NCI-H524 treated with DMSO at 0.1 percent for 48 hours (cell line): ENCODE data around the gene HNRNPA0.
A peak's percentile ranks its signal among the peaks of the same experiment; 100 is the strongest.
"Not testable (repeated sequence)": the region's sequence is repeated elsewhere in the genome, so short reads cannot be mapped to it uniquely, and the experiment has no call there.

Experiments used
- DNase-seq: peaks from one replicate; lab custom pipeline; 2025; lab: John Stamatoyannopoulos, UW

HNRNPA0 gene

DNA sequence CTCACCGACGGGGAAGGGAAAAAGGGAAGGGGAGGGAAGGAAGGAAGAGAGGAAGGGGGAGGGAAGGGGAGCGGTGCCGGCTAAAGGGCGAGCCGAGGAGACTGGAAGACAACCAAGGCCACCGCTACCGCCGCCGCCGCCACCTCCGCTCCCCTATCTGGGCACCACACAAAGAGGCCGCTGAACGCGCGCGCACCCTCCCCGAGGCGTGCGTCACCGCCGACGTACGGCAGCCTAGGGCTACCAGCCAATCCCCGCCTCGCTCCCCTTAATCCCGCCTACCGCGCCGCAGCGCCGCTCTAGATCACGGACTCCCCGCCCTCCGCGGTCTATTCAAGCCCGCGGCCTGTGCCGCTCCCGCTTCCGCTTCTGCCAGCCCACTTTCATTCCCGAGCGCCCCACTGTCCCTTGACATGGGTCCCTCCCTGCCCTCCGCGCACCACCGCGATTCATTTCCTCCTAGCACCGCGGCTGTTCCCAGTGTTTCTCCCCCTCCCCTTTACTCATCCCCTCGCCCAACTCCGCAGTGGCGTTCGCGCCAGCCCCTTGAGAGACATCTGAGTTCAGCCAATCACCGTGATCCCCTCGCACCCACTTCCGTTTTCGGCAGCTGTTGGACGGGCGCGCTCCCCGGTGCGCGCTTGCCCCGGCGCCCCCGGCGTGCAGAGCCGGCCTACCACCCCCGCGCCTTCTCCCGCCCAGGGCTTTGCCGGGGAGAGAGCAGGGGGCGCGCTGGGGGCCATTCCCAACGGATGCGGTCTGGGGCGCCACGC lies at the start of gene HNRNPA0:
TSS of gene HNRNPA0 (minus strand) at position 176 of the 773 bp plus-strand sequence. CDS start 297 bp downstream, outside the sequence.
- peak; percentile 73 for DNase-seq

DNA sequence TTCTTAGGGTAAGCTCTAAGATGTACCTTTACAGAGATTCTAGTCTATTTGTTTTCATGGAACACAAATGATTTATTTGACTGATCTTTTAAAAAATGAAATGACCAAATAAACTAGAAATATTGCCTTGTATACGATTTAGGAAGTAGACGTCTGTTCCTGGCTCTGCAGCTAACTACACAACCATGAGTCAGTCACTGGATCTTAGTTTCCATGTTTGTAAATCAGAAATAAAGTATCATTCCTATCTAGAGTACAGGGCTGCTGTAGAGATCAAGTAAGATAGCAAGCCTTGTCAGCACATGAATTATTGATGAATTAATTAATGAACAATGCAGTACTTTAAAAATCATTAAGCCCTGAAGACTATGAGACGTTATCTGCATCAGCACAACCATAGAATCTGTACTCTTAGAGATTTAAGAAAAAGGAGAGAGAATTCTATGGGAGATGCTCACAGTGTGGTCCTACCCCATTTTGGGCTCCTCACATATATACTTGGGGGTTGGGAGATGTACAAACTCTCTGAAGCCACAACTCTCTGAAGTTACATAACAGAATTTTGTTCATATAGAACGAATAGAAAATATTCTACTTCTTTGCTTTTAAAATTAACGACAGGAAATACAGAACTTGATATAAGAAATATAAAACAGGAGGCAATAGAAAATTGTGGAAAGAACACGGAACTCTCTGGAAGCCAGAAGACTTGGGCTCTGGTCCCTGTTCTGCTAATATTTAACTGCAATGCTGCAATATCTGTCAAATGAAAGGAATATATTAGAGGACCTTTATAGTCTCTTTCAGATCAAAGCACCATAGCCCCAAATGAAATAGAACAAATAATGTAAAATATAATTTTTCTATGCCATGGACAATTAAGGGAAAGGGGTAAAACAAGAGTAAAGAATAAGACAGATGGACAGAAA lies 48.4 kb upstream of the HNRNPA0 start:
- no peak for DNase-seq

DNA sequence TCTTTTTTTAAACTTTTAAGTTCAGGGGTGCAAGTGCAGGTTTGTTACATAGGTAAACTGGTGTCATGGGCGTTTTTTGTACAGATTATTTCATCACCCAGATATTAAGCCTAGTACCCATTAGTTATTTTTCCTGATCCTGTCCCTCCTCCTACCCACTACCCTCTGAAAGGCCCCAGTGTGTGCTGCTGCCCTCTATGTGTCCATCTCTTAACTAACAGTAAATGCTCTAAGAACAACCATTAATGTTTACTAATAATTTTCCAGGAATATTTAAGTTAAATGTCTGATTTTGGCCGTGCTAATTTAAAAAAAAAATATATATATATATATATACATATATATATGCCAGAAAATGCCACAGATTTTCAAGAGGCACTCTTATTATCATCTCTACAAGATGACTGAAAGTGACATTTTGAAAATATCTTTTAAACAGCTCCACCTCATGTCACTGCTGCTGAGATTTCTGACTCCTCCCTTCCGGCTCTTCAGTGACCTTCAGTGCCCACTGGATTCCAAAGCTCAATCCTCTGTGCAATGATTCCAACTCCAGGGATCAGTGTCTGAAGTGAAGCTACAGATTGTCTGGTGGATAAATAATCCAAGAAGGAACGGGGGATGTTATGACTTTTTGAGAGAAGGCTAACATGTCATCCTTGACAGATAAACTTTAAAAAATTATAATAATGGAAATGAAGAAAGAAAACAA lies 46.7 kb upstream of the HNRNPA0 start:
- no peak for DNase-seq

DNA sequence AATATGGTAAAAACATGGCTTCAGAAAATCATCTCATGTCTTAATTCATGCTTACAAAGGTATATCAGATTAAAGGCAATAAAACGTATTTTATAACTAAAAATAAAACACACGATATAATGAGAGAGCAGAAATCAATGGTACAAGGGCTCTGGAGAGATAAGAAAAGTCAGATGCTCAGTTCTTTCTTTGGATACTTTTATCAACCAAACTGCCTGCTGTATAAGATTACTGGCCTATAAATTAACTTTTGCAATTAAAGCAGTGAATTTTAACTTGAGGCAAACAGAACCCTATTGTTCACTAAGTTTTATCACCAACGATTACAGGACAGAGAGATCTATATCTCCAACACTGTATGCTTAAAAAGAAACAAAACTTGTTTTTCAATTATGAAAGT lies 42.1 kb upstream of the HNRNPA0 start:
- DNase-seq = no peak

DNA sequence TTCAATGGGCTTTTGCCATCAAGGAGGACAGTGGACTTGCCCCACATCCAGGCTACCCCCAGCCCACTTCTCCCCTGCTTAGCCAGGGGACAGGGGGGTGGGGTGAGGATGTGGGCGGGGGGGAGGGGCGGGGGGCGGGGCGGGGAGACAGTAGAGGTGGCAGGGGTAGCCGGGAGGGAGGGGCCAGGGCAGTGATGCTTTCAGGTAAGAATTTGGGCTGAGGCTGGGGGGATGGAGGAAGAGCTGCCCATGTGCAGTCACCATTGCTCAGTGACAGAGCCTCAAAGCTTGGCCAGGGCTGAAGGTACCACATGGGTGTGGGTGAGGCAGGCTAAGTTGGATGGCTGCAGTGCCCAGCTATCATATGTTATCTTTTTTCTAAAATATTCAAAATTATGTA lies 40.7 kb upstream of the HNRNPA0 start:
- DNase-seq = no peak

DNA sequence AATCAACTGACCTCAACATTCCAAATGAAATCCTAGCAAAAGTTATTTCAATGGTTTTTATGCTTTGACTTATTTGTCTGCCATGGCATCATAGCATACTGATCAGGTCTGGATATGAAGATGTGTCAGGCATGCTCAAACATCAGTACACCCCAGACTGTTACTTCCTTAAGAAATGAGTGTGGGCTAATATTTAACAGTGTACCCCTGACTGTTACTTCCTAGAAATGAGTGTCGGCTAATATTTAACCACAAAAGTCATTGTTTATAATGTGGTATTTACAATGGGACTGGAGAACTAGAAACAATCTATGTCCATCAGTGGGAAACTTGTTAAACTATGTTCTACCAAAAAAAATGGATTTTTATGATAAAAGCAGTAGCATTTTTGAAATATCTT lies 38.1 kb upstream of the HNRNPA0 start:
- DNase-seq = no peak

DNA sequence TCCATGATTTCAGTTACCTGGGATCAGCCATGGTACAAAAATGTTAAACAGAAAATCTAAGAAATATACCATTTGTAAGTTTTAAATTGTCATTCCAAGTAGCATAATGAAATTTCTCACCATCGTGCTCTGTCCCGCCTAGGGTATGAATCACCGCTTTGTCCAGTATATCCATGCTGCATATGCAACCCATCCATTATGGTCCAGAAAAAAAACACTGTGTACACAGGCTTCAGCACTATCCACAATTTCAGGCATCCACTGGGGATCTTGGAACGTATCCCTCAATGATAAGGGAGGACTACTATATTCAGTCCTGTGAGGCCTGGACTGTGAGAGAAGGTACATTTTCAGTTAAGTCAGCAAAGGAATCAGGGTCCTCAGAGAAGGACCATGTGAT lies 37.6 kb upstream of the HNRNPA0 start:
- no peak for DNase-seq

DNA sequence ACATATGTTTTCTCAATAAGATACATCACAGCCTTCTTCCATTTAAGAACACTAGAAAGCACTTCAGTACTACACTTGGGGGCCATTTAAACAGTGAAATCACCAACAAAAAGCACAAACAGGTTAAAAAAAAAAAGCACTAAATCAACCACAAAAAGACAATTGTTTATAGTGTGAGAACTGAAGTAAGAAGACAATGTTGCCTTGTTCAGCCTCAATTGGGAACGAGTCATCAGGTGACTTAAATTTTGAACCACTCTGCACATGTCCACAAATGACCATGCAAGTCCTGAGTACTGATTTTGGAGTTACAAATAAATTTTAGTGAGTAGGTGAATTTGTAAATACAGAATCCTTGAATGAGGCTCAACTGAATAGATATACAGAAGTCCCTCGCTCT lies 37.2 kb upstream of the HNRNPA0 start:
- DNase-seq = no peak

DNA sequence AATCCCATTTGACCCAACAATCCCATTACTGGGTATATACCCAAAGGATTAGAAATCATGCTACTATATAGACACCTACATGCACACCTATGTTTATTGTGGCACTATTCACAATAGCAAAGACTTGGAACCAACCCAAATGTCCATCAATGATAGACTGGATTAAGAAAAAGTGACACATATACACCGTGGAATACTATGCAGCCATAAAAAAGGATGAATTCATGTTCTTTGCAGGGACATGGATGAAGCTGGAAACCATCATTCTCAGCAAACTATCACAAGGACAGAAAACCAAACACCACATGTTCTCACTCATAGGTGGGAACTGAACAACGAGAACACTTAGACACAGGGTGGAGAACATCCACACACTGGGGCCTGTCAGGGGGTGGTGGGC lies 34.4 kb upstream of the HNRNPA0 start:
- not testable (repeated sequence) for DNase-seq

DNA sequence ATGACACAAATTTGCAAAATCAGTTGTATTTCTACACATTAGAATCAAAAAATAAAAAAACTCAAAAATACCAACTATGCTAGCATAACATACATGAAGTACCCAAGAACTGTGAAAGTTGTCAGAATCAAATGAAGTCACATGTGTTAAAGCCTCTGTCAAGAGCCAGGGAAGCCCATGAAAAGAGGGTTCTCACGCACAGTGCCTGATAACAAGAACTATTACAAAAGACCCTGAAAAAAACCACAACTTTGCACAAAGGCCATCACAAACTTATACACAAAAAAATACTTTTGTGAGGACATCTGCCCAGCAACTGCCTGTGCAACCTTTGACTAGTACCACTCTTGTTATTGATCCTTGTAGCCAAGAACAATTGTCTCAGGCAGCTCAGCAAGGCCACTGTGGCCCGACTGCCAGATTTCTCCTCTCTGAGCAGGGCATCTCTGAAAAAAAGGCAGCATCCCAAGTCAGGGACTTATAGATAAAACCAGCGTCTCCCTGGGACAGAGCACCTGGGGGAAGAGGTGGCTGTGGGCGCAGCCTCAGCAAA lies 28.9 kb upstream of the HNRNPA0 start:
- no peak for DNase-seq

DNA sequence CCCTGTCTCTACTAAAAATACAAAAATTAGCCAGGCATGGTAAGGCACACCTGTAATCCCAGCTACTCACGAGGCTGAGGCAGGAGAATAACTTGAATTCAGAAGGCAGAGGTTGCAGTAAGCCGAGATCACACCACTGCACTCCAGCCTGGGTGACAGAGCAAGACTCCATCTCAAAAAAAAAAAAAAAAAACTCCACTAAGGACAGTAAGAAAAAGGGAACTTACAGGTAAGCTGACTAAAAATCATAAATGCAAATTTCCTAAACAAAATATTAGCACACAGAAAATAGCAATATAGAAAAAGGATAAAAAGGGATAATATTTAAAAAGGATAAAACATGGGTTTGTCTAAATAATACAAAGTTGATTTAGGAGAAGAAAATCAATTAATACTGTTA lies 27.9 kb upstream of the HNRNPA0 start:
- no peak for DNase-seq

DNA sequence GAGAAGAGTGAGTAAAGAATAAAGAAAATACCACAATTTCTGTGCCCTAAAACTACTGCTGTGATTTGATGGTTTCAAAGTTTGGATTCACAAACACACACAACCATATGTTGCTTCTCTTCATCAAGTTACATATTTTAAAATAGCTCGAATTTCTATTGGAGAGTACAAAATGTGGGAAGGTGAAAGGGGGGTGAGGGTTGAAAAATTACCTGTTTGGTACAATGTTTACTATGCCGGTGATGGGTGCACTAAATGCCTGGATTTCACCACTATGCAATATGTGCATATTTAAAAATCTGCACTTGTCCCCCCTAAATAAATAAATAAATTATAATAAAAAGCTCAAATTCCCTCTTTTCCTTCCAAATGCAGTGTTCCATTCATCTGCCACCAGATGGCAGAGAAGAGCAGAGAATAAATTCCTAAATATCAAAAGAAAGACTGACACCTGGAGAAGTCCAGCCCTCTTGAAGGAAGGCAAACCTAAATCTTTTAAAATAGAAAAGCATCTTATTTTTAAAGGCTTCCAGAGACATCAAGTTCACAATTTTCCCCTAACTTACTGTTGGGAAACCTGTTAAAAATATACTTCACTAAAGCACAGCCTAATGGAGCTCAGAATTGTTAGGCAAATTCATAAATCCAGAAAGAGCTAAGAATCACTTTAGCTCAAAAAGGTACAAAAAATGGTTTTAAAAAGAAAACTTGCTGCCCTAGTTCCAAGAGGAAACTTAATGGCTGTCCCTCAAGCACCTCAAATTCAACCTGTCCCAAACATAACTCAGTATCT lies 24.8 kb upstream of the HNRNPA0 start:
- peak; percentile 1 for DNase-seq

DNA sequence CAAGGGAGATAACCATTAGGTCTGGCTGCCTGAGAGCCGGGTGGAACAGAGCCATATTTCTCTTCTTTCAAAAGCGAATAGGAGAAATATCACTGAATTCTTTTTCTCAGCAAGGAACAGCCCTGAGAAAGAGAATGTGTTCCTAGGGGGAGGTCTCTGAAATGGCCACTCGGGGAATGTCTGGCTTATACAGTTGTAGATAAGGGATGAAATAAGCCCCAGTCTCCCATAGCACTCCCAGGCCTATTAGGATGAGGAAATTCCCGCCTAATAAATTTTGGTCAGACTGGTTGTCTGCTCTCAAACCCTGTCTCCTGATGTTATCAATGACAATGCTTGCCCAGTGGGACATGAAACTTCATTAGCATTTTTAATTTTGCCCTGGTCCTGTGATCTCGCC lies 13.8 kb upstream of the HNRNPA0 start:
- DNase-seq = not testable (repeated sequence)

DNA sequence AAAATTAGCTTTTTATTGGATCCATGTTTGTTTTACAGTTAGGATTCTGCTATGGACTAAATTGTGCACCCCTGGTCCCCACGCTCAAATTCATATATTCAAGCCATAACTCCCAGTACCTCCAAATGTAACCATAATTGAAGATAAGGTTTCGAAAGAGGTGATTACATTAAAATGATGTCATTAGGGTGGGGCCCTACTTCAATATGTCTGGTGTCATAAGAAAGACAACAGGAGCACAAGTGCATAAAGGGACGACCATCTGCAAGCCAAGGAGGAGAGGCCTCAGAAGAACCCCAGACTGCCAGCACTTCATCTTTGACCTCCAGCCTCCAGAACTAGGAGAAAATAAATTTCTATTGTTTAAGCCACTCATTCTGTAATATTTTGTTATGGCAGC lies 7.4 kb upstream of the HNRNPA0 start:
- no peak for DNase-seq

DNA sequence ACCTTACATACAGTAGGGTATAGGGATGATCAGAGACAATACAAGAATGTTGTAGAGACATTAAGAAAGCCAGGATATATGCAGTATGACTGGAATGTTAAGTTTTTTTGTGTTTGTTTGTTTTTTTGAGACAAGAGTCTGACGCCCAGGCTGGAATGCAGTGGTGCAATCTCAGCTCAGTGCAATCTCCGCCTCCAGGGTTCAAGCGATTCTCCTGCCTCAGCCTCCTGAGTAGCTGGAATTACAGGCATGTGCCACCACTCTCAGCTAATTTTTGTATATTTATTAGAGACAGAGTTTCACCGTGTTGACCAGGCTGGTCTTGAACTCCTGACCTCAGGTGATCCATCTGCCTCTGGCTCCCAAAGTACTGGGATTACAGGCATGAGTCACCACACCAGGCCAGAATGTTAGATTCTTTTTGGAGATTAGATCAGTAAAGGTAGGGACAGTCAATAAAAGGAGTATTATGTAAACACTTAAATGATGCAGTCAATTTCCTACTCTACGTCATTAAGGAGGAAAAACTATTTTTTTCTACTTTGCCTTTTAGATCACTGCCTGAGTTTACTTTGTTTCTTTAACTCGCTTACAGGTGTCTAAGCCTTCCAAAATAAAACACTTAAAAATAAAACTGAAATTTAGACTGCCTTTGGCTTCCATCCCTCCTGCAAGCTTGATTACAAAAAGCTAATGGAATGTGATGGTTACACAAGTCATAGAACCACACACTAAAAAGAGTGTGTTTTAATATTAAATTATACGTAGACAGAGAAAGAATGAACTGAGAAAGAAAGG lies 6.8 kb upstream of the HNRNPA0 start:
- no peak for DNase-seq

DNA sequence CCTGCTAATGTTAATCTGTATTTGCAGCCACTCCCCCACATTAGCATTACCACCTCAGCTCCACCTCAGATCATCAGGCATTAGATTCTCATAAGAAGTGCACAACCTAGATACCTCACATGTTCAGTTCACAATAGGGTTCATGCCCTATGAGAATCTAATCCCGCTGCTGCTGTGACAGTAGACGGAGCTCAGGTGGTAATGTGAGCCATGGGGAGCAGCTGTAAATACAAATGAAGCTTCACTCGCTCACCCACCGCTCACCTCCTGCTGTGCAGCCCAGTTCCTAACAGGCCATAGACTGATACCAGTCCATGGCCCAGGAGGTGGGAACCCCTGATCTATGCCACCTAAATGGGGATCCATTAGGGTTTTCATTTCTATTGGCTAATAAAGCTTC lies 6.1 kb upstream of the HNRNPA0 start:
- no peak for DNase-seq

DNA sequence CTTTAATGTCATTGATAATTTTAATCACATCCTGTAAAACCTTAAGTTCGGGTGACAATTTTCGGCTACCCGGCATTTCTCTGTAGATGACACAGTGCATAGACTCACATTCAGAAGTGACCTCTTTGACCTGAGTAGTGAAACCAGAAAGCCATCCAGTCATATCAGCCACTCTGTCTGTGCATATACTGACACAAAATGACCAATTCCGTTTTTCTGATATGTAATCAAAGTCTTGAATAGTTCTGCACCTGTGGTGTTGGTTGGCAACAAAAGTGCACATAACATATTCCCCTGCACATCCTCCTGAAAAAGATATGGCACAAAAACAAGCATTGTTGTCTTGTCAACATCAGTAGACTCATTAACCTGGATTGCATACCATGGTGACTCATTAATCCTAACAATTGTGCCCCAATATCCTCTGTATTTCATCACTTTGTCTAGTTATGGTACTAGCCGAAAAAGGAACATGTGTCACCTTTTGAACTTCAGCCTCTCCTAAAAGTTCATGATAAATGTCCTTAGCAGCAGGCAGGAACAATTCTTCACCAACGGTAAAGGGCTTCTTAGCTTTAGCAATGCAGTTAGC lies 4.6 kb upstream of the HNRNPA0 start:
- DNase-seq = no peak

DNA sequence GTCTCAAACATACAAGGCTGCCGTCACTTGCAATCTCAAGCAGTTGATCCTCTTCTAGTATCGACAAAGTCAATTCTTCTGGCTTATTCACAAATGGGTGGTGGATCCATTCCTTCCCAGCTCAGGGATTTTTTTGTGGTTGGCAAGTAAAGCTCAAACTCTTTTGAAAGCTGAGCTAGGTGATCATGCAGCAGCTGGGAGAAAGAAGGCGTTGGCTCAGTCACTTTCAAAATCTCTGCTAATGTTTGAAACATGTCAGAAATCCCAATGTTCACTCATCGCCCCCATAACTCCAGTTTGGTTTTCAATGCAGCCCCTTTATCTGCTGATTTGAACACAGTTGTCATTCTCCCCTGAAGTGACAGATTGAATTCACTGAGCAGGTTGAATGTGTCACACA lies 4.0 kb upstream of the HNRNPA0 start:
- DNase-seq = no peak

DNA sequence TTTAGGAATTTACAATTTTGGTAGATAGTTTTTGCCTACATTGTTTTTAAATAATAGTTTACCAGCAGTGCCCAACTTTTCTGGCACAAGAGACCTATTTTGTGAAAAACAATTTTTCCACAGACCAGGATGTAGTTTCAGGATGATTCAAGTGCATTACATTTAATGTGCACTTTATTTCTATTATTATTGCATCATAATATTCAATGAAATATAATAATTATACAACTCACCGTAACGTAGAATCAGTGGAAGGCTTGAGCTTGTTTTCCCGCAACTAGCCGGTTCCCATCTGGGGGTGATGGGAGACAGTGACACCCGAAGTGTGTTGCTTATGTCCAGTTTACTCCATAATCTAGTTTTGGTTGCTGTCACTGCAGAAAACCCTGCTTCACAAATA lies 3.5 kb upstream of the HNRNPA0 start:
- no peak for DNase-seq
